Progenitor cell of endocrine pancreas (in vitro differentiated cells): ENCODE results near the gene TPO. TPM values are rescaled to one million over a fixed set of nuclear protein-coding genes. Genes with fewer than 3 reads are reported as not detected.

Experiments used
- DNase-seq: peaks from one replicate; pipeline ENCODE4 v3.0.0; 2021; ENCODE audit warnings: low spot score; ENCODE audit not compliant: unreplicated experiment
- H3K27ac Mint-ChIP-seq: 2 replicates; pipeline ENCODE4 v1.8.0; 2021; ENCODE audit warnings: mild to moderate bottlenecking, moderate library complexity, mixed read lengths
- H3K27me3 Mint-ChIP-seq: 2 replicates; pipeline ENCODE4 v1.8.0; 2021; ENCODE audit warnings: mixed read lengths
- H3K36me3 Mint-ChIP-seq: 2 replicates; pipeline ENCODE4 v1.8.0; 2022; ENCODE audit warnings: mixed read lengths; ENCODE audit not compliant: insufficient read depth
- H3K4me1 Mint-ChIP-seq: 2 replicates; pipeline ENCODE4 v1.8.0; 2021; ENCODE audit warnings: low read depth, mixed read lengths
- H3K4me3 Mint-ChIP-seq: 2 replicates; pipeline ENCODE4 v1.8.0; 2021; ENCODE audit warnings: low read depth, mild to moderate bottlenecking, moderate library complexity, mixed read lengths
- H3K9me3 Mint-ChIP-seq: 2 replicates; pipeline ENCODE4 v1.8.0; 2021; ENCODE audit warnings: low read depth, mixed read lengths
- total RNA-seq: library from RNA; stranded (reverse); gene quantifications from 2 replicates; pipeline ENCODE4 v1.2.1, GENCODE V29; 2021
- TF ChIP-seq, protein P1 (sequence below): fragments of 200-600 bp; sonication (generic); IDR thresholded peaks from one replicate; pipeline ENCODE4 v1.5.0; 2021; ENCODE audit warnings: antibody characterized with exemption, mild to moderate bottlenecking; ENCODE audit not compliant: unreplicated experiment

The TPO gene
- total RNA-seq, 1 donor from 2014 or later: not detected

DNA sequence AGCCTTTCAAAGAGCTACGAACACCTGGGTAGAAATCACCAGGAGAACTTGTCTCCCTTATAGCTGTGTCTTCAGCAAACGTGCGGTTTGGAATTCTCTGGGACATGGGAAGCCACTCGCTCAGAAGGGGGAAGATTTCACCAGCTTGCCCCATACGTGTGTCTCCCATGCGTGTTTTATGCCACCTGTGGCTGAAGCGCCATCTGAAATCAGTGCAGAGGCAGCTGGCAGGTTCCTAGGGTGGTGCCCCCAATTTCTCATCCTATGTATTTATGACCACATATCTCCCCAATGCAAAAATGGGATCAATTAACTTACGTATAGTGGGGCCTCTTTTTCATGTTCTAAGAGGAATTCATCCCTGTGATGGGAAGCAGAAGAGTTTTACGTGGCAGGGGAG is 81.6 kb downstream of the TPO start:
- H3K4me1 Mint-ChIP-seq: no peaks in the 10 kb centered on the region
- H3K36me3 Mint-ChIP-seq: no peaks in the 10 kb centered on the region
- peaks cover 17% of the 10 kb centered on the region for H3K27me3 Mint-ChIP-seq
- no peak overlapping the region for H3K27ac Mint-ChIP-seq
- no peak for DNase-seq
- TF ChIP-seq, protein P1, sequence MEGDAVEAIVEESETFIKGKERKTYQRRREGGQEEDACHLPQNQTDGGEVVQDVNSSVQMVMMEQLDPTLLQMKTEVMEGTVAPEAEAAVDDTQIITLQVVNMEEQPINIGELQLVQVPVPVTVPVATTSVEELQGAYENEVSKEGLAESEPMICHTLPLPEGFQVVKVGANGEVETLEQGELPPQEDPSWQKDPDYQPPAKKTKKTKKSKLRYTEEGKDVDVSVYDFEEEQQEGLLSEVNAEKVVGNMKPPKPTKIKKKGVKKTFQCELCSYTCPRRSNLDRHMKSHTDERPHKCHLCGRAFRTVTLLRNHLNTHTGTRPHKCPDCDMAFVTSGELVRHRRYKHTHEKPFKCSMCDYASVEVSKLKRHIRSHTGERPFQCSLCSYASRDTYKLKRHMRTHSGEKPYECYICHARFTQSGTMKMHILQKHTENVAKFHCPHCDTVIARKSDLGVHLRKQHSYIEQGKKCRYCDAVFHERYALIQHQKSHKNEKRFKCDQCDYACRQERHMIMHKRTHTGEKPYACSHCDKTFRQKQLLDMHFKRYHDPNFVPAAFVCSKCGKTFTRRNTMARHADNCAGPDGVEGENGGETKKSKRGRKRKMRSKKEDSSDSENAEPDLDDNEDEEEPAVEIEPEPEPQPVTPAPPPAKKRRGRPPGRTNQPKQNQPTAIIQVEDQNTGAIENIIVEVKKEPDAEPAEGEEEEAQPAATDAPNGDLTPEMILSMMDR: no peak
- no peaks in the 10 kb centered on the region for H3K9me3 Mint-ChIP-seq
- no peak overlapping the region for H3K4me3 Mint-ChIP-seq

DNA sequence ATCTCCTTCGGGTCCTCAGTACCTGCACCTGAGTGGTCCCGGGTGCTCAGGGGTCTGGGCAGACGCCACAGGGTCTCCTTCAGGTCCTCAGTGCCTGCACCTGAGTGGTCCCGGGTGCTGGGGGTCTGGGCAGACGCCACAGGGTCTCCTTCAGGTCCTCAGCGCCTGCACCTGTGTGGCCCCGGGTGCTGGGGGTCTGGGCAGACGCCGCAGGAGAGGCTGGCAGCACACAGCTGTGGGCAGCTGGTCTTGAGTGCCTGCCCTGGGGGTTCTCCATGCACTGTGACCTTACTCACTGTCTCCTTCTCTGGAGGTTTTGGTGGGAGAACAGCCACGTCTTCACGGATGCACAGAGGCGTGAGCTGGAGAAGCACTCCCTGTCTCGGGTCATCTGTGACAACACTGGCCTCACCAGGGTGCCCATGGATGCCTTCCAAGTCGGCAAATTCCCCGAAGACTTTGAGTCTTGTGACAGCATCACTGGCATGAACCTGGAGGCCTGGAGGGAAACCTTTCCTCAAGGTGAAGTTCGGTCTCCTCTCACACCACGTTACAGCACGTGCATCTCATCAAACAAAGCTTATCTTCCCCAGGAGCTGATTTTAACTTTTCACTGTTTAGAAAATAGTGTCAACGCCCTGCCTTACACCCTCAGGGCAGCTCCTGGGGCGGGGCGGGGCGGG is 82.6 kb downstream of the TPO start:
- Mint-ChIP-seq H3K9me3 (no peaks in the 10 kb centered on the region), H3K27me3 (peaks cover 17% of the 10 kb centered on the region), H3K4me1 (no peaks in the 10 kb centered on the region), H3K4me3 (no peak overlapping the region), H3K27ac (no peak overlapping the region), H3K36me3 (no peaks in the 10 kb centered on the region)
- DNase-seq: no peak
- TF ChIP-seq, protein P1: no peak

DNA sequence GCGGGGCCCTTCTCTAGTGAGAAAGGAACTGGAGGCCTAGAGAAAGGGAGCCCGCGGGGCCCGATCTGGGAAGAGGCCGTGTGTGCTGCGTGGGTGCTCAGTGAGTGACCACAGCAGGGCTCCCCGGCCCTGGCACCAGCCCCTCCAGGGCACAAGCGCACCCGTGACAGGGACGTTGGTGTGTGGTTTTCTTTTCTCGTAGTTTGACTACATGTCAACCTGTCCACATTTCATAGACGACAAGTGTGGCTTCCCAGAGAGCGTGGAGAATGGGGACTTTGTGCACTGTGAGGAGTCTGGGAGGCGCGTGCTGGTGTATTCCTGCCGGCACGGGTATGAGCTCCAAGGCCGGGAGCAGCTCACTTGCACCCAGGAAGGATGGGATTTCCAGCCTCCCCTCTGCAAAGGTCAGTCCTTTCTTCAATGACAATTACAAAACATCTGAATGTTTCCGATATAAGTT is 83.1 kb downstream of the TPO start:
- DNase-seq: no peak
- TF ChIP-seq, protein P1: no peak
- Mint-ChIP-seq H3K4me1 (no peaks in the 10 kb centered on the region), H3K36me3 (no peaks in the 10 kb centered on the region), H3K27ac (no peak overlapping the region), H3K27me3 (peaks cover 14% of the 10 kb centered on the region), H3K4me3 (no peak overlapping the region), H3K9me3 (no peaks in the 10 kb centered on the region)

DNA sequence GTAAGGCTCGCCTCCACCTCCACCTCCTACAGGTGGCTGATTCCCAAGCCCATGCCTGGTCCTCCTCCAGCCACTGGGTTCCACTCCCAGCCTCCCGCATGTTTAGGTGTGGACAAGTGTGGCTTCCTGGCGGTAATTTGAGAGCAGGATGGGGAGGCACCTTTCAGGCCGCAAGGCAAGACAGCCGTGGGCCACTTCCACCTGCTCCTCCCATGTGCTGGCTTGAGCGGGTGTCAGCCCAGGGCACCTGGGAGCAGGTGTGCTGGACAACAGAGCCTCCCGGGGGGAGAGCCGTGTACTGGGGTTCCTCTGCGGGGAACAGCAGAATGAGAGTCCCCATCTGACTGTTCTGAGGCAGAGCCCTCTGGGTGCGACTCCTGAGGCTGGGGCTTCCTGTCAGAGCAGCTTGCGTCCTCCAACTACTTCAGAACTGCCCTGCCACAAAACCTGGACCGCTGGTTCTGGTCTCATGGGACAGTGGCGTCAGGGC is 83.9 kb downstream of the TPO start:
- Mint-ChIP-seq H3K9me3 (no peaks in the 10 kb centered on the region), H3K4me3 (no peak overlapping the region), H3K27ac (no peak overlapping the region), H3K4me1 (no peaks in the 10 kb centered on the region), H3K27me3 (peaks cover 11% of the 10 kb centered on the region), H3K36me3 (no peaks in the 10 kb centered on the region)
- TF ChIP-seq, protein P1: no peak
- DNase-seq: no peak

DNA sequence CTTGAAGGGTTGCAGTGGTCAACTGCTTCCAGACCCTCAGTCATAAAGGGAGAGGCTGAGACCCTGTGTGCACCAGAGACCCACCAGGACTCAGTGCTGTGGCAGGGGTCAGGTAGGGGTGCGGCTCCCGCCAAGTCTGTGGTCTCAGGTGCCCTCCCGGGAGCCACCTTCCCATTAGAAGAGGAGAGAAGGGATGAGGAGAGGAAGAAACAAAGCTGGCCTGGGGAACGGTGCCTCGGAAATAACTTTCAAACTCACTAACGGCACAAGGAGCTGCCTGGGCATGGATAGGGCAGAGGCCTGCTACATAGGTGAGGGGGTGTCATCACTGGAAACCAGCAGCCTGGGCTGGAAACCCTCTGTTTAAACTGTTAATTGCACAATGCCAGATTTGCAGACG is 84.9 kb downstream of the TPO start:
- Mint-ChIP-seq H3K27me3 (peaks cover 8% of the 10 kb centered on the region), H3K36me3 (no peaks in the 10 kb centered on the region), H3K9me3 (no peaks in the 10 kb centered on the region), H3K4me3 (no peak overlapping the region), H3K27ac (no peak overlapping the region), H3K4me1 (no peaks in the 10 kb centered on the region)
- no peak for DNase-seq
- TF ChIP-seq, protein P1: no peak
